Vagina (tissue), 2 donors: Measurements from ENCODE around the gene LPP.

ENCODE experiments used
- POLR2A ChIP-seq, 2 donors: fragments of 450-650 bp; IDR thresholded peaks; one replicate each; pipeline ENCODE4 v1.6.1; 2017; ENCODE audit warnings: antibody characterized with exemption in 2 of 2, mild to moderate bottlenecking in 2 of 2, moderate library complexity in 2 of 2
- POLR2AphosphoS5 ChIP-seq, 2 donors: sonication (generic); formaldehyde crosslinking; IDR thresholded peaks; one replicate each; pipeline ENCODE4 v1.9.0; 2017; ENCODE audit warnings: antibody characterized with exemption in 2 of 2, mild to moderate bottlenecking in 2 of 2, low read depth in 1 of 2; ENCODE audit not compliant: insufficient read depth in 1 of 2
- TF ChIP-seq, protein P1 (sequence below), 3 experiments: fragments of 450-650 bp in 2 of 3; fragments of 200-600 bp in 1 of 3; sonication (generic) in 1 of 3; IDR thresholded peaks; one replicate each; pipeline ENCODE4 v1.5.1; 2017 to 2019; ENCODE audit warnings: antibody characterized with exemption in 3 of 3, mild to moderate bottlenecking in 2 of 3, moderate library complexity in 2 of 3

DNA sequence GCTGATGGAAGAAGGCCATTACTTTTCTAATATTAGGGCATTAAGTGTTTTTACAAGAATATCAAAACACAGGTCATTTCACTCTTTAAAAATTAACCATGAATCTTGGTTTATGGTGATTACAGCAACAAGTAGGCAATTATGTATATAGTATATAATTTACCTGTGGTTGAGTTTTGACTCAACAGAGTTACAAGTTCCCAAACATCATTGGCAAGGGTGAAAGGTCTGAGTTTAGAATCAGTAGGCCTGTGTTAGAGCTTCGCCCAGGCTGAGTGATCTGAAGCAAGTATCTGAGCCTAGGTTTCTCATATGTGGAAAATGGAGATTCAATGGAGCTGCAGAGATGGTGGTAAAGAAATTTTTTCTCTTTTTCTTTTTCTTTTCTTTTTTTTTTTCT lies 25.1 kb upstream of the LPP start:
- TF ChIP-seq, protein P1, sequence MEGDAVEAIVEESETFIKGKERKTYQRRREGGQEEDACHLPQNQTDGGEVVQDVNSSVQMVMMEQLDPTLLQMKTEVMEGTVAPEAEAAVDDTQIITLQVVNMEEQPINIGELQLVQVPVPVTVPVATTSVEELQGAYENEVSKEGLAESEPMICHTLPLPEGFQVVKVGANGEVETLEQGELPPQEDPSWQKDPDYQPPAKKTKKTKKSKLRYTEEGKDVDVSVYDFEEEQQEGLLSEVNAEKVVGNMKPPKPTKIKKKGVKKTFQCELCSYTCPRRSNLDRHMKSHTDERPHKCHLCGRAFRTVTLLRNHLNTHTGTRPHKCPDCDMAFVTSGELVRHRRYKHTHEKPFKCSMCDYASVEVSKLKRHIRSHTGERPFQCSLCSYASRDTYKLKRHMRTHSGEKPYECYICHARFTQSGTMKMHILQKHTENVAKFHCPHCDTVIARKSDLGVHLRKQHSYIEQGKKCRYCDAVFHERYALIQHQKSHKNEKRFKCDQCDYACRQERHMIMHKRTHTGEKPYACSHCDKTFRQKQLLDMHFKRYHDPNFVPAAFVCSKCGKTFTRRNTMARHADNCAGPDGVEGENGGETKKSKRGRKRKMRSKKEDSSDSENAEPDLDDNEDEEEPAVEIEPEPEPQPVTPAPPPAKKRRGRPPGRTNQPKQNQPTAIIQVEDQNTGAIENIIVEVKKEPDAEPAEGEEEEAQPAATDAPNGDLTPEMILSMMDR (IDR thresholded peaks at IDR 0.05), result no peak
- no peak for TF ChIP-seq POLR2A (IDR thresholded peaks at IDR 0.05)
- no peak for TF ChIP-seq POLR2AphosphoS5 (IDR thresholded peaks at IDR 0.05; ENCODE audit: insufficient read depth in 1 of 2, low read depth in 1 of 2)
